GM10266 (cell line): ENCODE results near the gene ETV2.

ENCODE experiments used
- DNase-seq: peaks from one replicate; pipeline ENCODE4 v3.0.0; 2012; ENCODE audit errors: extremely low spot score
- CTCF ChIP-seq: IDR thresholded peaks from 2 replicates; pipeline ENCODE4 v1.5.1; 2012; ENCODE audit warnings: mild to moderate bottlenecking, low read depth; ENCODE audit not compliant: control insufficient read depth, insufficient read depth; ENCODE audit errors: missing control alignments

ETV2 gene

DNA sequence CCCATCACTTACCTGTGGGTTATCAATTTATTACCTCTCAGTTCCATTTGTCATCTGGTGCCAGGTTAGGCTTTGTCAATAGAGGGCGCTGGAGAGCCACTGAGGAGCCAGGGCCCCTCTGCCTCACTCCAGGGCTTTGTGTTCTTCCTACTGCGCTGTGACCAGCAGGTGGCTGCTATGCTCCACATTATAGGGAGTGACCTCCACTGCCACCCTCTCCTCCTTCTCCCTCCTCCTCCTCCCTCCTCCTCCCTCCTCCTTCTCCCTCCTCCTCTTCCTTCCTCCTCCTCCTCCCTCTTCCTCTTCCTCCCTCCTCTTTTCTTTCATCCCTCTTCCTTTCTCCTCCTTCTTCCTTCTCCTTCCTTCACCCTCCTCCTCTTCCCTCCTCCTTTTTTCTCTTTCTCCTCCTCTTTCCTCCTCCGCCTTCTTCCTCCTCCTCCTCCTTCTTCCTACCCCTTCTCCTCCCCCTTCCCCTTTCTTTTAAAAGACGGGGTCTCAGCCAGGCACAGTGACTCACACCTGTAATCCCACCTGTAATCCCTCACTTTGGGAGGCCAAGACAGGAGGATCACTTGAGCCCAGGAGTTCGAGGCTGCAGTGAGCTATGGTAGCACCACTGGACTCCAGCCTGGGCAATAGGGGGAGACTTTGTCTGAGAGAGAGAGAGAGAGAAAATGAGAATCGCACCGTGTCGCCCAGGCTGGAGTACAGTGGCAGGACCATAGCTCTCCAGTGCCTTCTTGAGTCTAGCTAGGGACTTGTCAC is 52.5 kb downstream of the ETV2 start:
- peak; percentile 91 for DNase-seq
- peak; percentile 100 for TF ChIP-seq CTCF
